ENCODE results near the gene SHLD2. TPM values are rescaled to one million over a fixed set of nuclear protein-coding genes. Genes with fewer than 3 reads are reported as not detected.
A peak's percentile ranks its signal among the peaks of the same experiment; 100 is the strongest.

The SHLD2 gene
- polyA plus RNA-seq, 3 donors, result 10.2 to 16.3 (median 16.2) TPM

- no peaks in the 10 kb centered on the region for H3K27me3 ChIP-seq (ENCODE audit: control insufficient read depth in 2 of 2, insufficient read depth in 2 of 2, low read length in 2 of 2)
- H3K36me3 Mint-ChIP-seq, result peaks cover 54 to 68% of the 10 kb centered on the region in 2 donors
- no peak overlapping the region for H3K9ac ChIP-seq (ENCODE audit: insufficient read depth, low read length, poor library complexity, severe bottlenecking)
- no peak overlapping the region for H3K4me2 ChIP-seq (replicated peaks; ENCODE audit: extremely low read depth, low read length, poor library complexity, severe bottlenecking)
- H3K4me1 ChIP-seq (ENCODE audit: control insufficient read depth in 1 of 2, insufficient read depth in 2 of 2, low read length in 2 of 2), result peaks cover 13 to 15% of the 10 kb centered on the region in 2 donors
- peaks cover 25% of the 10 kb centered on the region for H4K20me1 ChIP-seq (ENCODE audit: insufficient read depth, low read length)
- no peak for DNase-seq
- H3K27ac Mint-ChIP-seq, result no peak overlapping the region
- H3K27me3 Mint-ChIP-seq (ENCODE audit: low read depth in 3 of 3), result no peaks in the 10 kb centered on the region
- 100% methylated on average over 1 of the region's 3 CpGs for WGBS (ENCODE audit: insufficient coverage)
- peaks cover 74 to 96% of the 10 kb centered on the region in 2 donors for H3K36me3 ChIP-seq (replicated peaks in 1 of 2; ENCODE audit: control insufficient read depth in 1 of 2, insufficient read depth in 2 of 2, low read length in 2 of 2)
- no peak for TF ChIP-seq CTCF (IDR thresholded peaks at IDR 0.05)
- no peak overlapping the region for H3K27ac ChIP-seq (ENCODE audit: low read depth in 1 of 2, low read length in 2 of 2)
- H3K9me3 Mint-ChIP-seq, result no peaks in the 10 kb centered on the region
- H3K4me1 Mint-ChIP-seq, result no peaks in the 10 kb centered on the region
- no peak overlapping the region for H3K4me3 ChIP-seq (replicated peaks in 1 of 3; ENCODE audit: low read depth in 2 of 3, low read length in 3 of 3)
- H3K4me3 Mint-ChIP-seq, result no peak overlapping the region
- no peaks in the 10 kb centered on the region for H3K9me3 ChIP-seq (replicated peaks in 1 of 2; ENCODE audit: control insufficient read depth in 1 of 2, insufficient read depth in 1 of 2, low read length in 2 of 2)
- intact Hi-C loops (cut with micrococcal nuclease), result no loop called here
- H3K79me2 ChIP-seq (ENCODE audit: insufficient read depth, low read length), result no peaks in the 10 kb centered on the region
- no peak overlapping the region for H2AFZ ChIP-seq (ENCODE audit: insufficient read depth, low read depth, low read length, poor library complexity, severe bottlenecking)
These were observed 41.9 kb upstream of the SHLD2 start for GRCh38 chr10:87053111-87053510.

GRCh38 chr10:87053577-87054181, 41.3 kb upstream of the SHLD2 start:
- Histone ChIP-seq H3K4me2 (replicated peaks; ENCODE audit: extremely low read depth, low read length, poor library complexity, severe bottlenecking) (no peak overlapping the region), H4K20me1 (ENCODE audit: insufficient read depth, low read length) (peaks cover 25% of the 10 kb centered on the region), H3K4me1 (ENCODE audit: control insufficient read depth in 1 of 2, insufficient read depth in 2 of 2, low read length in 2 of 2) (peaks cover 13 to 15% of the 10 kb centered on the region in 2 donors), H3K36me3 (replicated peaks in 1 of 2; ENCODE audit: control insufficient read depth in 1 of 2, insufficient read depth in 2 of 2, low read length in 2 of 2) (peaks cover 75 to 96% of the 10 kb centered on the region in 2 donors), H3K9me3 (replicated peaks in 1 of 2; ENCODE audit: control insufficient read depth in 1 of 2, insufficient read depth in 1 of 2, low read length in 2 of 2) (no peaks in the 10 kb centered on the region), H3K27me3 (ENCODE audit: control insufficient read depth in 2 of 2, insufficient read depth in 2 of 2, low read length in 2 of 2) (no peaks in the 10 kb centered on the region), H2AFZ (ENCODE audit: insufficient read depth, low read depth, low read length, poor library complexity, severe bottlenecking) (no peak overlapping the region), H3K4me3 (replicated peaks in 1 of 3; ENCODE audit: low read depth in 2 of 3, low read length in 3 of 3) (no peak overlapping the region), H3K27ac (ENCODE audit: low read depth in 1 of 2, low read length in 2 of 2) (peak overlapping the region in 1 of 2 donors; percentile 67), H3K79me2 (ENCODE audit: insufficient read depth, low read length) (no peaks in the 10 kb centered on the region), H3K9ac (ENCODE audit: insufficient read depth, low read length, poor library complexity, severe bottlenecking) (no peak overlapping the region)
- DNase-seq, result no peak
- TF ChIP-seq CTCF (IDR thresholded peaks at IDR 0.05), result no peak
- Mint-ChIP-seq H3K4me1 (no peaks in the 10 kb centered on the region), H3K9me3 (no peaks in the 10 kb centered on the region), H3K27me3 (ENCODE audit: low read depth in 3 of 3) (no peaks in the 10 kb centered on the region), H3K27ac (peak overlapping the region in 4 of 7 donors; percentile 31 to 87 (median 62)), H3K4me3 (no peak overlapping the region), H3K36me3 (peaks cover 56 to 68% of the 10 kb centered on the region in 2 donors)
- intact Hi-C loops (cut with micrococcal nuclease), result no loop called here
- no CpG with 5 or more reads among the region's 7 CpGs for WGBS (ENCODE audit: insufficient coverage)

All from CD14-positive monocyte (primary cell).